Inflammatory macrophage treated with lipopolysaccharide for 4 hours (primary cell): ENCODE results near the gene NECAB2.

ENCODE experiments used
- DNase-seq: peaks from one replicate; pipeline ENCODE4 v3.0.0-alpha.2; 2020

Gene NECAB2

DNA sequence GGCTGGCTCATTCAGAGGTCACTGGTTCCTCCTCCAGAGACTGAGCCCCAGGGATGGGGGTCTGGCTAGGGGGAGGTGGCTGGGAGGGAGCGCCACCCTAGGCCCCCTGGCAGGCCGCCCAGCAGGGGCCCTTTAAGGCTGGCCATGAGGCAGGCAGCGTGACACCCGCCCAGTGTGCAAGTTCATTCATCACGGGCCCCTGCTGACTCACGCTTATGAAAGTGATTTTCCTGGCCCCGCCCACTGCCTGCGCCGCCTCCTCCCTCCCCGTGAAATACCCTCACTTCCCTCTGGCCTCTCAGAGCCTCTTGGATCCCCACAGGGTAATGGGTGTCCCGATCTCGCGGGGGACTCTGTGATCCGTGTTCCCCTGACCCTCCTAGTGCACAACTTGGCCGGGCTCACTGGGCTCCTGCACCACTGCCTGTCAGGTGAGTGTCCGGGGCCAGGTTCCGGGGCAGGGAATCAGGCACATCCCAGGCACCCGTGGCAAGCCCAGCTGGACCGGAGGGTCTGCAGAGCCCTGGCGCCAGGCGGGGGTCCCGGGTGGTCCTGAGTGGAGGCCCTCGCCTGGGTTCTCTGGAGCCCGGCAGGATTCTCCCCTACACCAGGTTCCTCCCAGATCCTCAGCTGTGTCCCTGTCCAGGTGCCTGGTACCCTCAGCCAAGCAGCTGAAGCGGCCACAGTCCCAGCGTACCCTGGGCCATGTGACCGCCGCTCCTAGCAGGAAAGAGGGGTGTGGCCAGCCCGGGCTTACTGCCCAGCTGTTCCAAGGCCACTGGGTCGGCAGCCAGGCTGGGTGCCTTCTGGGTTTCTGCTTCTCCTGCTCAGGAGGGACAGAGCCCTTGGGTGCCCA is 14.9 kb upstream of the NECAB2 start, which contains the start of gene OSGIN1:
Gene OSGIN1, plus strand, starts transcription at position 301 of the 856 bp plus-strand sequence. CDS start 4,432 bp downstream, outside the sequence.
- peak; percentile 97 for DNase-seq

DNA sequence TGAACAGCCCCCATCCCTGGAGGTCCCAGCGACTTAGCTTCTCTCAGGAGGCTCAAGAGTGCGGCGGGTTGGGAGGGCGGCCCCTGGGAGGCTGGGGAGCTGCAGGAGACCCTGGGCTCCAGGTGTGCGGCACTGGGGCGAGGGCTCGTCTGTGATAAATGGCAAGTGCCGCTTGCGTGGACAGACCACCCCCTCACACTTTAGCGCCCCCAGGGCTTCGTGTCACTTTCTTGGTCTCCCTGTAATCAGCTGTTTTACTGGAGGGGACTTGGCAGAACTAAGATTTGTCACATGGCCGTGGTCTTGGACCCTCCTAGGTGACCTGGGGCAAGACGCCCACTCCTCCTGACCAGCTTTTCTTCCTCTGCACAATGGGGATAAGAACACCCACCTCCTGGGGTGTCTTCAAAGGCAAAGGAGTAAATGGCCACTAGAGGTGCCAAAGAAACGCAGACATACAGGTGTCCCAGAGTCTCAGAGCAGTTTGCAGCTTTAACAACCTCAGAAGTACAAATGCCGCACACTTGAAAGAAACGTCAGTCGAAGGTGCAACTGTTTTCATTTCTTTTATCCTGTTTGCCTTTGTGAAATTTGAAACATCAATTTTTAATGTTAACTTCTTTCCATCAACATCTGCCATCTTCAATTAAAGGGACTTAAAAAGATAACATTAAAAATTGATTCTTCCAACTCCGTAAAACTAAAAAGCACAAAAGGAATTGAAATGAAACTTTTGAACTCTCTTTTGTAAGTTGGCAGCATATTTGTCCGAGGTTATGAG is 14.1 kb upstream of the NECAB2 start:
- peak; percentile 22 for DNase-seq

DNA sequence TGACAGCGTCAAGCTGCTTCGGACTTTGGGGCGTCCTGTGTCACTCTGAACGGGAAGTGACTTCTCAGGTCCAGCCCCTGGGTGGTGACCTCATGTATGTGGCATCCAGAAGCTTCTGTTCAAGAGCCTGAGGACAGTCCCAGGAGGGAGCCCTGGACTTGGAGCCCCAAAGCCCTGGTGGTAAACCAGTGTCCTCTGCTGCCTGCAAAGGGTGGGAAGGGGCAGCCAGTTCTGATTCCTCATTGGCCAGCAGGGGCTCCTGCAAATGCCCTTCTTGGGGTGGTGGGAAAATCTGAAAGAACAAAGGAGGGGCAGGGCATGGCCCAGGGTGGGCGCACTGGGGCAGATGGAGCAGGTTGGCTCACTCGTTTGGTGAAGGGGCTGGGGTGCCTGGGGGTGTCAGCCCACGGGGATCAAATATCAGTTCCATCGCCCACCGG is 13.4 kb upstream of the NECAB2 start:
- peak; percentile 72 for DNase-seq

DNA sequence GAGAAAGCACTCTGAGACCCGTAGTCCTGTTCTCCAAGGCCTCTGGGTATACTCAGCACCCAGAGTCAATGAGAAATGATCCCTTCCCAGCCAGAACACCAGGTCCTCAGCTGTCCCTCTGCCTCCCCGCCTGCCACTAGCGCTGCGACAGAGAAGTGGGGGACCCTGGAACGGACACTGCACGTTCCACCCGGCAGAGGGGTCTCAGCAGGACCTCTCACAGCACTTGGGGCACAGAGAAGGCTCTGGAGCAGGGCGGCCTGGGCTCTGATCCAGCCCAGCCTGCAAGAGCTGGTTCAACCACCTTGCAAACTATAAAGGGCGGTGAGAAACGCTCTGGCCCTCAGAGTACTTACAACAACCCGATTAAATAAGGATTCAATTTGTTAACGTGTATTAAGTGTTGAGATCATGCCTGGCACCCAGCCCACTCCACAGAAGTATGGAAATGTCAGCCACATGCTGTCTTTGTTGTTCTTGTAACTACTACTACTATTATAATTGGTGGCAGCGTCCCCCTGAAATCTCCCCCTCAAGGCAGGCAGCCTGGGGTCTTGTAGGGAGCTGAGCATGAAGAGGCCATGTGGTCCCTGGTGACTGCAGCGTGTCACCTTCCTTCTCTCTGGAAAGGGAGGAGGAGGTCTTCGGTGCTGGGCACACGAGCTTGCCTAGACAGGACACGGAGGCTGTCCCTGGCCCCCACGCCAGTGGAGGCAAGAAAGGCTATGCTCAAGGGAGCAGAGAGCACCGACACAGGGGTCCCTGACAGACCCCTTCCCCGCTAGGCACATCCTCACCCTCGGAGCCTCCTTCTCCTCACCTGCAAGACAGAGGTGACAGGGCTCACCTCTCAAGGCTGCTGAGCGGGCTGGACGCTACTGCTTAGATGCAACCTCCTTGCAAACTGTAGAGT is 12.6 kb upstream of the NECAB2 start:
- DNase-seq, result no peak

DNA sequence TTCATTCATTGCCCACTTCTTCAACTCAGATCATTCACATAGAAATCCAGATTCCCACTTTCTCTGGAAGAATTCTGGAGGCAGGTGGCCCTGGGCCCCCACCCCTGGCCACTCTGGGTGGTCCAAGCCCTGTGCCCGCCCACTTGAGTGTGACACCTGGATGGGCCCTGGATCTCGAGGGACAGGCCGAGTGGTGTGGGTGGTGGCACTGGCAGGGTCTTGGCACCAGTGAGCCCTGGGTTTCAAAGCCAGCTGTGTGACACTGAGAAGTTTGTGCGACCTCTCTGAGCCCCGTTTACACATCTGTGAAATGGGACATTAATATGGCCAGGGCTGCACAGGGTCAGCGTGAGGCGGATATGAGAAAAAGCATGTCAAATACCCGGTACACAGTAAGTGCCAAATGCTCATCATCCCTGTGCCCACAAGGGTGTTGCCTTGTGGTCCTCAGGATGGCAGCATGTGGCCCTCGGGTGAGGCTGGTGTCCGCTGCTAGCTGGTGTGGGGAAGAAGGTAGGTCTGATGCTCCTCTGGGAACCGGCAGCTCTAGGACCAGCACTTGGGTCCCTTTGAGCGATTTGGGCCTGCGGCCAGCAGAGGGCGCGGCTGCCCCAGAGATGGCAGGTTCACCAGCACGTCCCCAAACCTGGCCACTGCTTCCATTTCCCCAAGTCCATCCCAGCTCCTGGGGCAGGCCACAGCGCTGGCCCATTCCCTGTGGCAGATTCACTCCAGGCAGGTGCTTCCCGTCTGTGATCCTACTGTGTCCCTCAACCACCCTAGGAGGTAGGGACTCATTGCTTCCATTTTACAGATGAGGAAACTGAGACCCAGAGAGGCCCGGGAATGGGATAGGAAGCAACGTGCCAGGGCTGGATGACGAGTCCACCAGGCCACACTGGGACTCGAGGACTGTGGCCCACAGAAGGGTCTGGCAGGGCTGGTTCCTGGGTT is 11.4 kb upstream of the NECAB2 start:
- DNase-seq, result peak; percentile 79

DNA sequence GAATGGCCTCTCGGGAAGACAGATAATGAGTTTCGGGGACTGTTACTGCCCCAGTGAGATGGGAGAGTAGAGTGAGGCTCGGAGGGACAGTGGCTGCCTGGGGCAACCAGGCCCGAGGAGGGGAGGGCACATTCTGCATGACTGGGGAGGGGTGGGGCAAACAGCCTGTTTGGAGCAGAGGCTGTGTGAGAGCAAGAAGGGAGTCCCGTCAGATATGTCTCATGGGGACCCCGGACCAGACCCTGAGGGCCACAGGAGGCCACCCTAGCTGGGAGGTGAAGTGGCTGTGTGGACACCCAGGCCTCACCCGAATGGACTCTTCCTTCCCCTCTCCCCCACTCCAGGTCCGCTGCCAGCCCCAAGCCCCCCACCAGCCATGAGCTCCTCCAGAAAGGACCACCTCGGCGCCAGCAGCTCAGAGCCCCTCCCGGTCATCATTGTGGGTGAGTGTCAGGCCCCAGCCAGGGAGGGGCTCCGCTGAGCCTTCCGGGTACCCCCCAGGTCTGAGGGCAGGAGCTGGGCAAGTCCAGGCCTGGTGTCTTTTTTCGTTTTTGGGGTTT is 10.7 kb upstream of the NECAB2 start:
- DNase-seq, result no peak

DNA sequence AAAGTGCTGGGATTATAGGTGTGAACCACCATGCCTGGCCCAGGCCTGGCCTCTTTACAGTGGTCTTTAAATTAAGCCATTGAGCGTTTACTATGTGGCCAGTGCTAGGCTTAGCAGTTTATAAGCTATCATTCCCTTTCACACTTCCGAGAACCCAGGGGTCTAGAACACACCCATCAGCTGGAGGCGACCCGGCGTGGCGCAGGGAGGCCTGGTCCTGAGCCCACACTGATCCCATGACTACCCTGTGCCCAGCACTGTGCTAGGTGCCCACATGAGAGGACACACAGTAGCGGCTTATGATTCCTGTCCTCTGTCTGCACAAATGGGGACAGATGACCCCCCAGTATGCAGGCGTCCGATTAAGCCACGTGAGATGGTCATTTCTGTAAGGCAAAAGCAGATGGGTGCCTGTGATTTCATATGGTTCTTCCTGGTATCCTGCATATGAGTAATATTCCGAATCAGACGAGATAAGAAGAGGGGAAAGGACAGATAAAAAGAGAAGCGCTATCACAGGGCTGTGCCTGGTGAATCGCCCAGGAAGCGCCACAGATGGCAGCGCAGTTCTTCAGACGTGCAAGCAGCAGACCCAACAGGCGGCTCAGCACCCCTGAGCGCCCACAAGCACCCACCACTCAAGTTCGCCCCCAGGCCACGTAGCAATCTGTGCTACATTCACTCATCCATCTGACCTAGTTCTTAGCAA is 9.8 kb upstream of the NECAB2 start:
- DNase-seq, result no peak

DNA sequence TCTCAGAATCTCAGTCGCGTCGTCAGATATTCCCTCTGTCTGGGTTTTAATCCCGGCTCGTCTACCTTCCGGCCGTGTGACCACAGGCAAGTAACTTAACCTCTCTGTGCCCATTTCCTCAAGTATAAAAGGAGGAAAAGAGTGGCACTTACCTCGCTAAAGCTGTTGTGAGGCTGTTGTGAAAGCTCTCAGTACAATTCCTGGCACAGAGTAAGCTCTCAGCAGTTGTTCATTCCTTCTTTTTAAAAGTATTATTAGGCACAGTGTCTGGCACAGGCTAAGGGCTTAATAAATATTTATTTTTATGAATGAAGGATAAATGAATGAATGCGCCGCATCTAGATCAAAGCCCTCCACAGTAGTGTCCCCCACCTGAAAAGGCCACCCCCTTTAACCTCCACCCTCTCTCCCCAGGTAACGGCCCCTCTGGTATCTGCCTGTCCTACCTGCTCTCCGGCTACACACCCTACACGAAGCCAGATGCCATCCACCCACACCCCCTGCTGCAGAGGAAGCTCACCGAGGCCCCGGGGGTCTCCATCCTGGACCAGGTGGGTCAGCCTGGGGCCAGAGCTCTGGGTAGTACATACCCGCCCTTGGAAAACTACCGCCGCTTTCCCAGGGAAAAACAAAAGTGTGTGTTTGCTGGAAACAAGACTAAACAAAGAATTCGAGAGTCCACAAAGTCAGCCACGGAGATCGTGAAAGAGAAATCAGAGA is 9.0 kb upstream of the NECAB2 start:
- DNase-seq, result no peak

DNA sequence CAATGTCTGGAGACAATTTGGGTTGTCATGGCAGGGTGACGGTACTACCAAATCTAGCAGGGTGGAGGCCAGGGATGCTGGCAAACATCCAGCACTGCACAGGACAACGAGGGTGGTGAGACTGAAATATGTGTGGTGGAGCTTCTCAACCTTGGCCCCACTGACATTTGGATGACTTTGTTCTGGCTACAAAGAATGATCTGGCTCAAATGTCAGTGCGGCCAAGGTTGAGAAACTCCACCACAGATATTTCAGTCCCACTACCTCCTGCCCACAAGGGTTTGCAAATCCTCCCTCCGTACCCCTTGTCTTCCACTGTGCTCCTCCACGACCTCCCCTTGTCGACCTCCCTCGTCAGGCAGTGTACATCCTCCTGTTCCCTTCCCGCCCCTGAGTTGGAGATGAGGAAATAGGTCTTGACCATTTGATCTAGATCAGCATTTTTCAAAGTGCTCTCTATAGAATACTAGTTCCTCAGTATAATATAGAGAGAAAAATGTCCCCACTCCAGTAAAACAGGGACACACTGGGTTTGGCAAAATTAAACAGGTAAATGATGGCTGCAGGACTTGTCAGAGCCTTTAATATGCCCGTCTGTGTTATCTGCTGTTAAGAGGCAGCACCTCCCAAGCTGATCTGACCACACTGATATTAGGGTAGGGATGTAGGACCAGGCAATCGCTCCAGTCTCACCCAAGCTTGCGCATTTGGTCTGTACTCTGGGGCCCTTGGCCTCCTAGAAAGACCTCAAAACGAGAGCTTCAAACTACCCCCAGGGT is 8.2 kb upstream of the NECAB2 start:
- no peak for DNase-seq

DNA sequence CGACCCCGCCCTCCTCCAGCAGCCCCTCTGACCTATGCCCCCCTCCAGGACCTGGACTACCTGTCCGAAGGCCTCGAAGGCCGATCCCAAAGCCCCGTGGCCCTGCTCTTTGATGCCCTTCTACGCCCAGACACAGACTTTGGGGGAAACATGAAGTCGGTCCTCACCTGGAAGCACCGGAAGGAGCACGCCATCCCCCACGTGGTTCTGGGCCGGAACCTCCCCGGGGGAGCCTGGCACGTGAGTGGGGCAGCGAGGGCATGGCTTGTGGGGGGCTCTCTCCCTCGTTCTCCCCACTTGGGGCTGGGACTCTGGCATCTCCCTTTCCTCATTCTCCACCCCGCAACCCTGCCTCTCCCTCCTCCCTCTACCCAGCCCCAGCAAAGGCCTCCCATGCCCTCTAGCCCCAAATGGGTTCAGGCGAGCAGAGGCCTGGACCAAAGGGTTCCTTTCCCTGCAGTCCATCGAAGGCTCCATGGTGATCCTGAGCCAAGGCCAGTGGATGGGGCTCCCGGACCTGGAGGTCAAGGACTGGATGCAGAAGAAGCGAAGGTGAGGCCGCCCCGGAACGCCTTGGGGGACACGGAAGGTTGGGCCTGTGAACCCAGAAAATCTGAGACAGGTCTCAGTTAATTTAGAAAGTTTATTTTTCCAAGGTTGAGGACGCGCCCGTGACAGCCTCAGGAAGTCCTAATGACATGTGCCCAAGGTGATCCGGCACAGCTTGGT is 7.4 kb upstream of the NECAB2 start:
- no peak for DNase-seq

DNA sequence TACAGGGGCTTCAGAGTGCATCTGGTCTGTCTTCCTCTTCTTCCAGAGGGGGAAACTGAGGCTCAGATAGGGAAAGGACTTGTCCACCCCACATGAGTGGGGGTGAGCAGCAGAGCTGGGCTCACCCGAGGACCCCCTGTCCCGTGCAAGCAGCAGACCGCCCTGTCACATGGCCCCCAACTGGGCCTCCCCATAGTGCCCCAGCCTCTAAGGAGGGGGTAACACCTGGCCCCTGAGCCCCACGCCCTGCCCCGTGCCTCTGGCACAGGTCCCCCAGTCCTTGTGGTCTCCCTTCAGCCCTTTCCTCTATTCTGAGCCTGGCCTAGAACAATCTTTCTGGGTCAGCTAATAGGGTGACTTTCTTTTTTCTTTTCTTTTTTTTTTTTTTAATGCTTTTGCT is 6.5 kb upstream of the NECAB2 start:
- DNase-seq, result no peak

DNA sequence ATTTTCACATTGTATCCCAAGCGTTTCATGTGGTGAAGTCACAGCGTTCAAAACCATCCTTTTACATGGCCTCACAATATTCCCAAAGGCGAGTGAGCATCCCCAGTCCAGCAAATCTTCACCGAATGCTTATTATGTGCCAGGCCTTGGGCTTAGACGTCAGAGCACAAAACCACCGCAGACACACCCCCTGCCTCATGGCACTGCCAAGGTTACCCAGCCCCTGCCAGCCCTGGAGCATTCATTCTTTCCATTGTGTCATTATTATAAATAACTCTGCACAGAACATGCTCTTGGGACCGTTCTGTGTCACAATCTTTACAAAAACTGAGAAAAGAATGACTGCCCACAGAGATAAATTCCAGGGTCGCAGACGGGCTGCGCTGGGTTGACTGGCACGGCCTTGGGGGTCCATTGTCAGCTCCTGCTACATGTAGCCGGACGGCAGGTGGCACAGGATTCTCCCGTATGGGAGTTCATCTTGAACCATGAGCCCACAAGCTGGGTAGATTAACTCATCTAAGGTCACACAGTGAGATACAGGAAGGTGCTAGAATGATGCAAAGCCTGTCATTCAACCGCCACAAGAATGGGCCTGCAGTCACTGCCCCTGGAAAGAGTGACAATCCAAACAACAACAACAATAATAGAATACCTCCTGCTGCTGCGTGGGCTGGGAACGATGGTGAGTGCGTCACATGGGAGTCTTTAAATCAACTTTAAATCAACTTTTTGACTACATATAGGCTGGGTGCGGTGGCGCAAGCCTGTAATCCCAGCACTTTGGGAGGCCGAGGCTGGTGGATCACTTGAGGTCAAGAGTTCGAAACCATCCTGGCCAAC is 4.5 kb upstream of the NECAB2 start:
- no peak for DNase-seq

DNA sequence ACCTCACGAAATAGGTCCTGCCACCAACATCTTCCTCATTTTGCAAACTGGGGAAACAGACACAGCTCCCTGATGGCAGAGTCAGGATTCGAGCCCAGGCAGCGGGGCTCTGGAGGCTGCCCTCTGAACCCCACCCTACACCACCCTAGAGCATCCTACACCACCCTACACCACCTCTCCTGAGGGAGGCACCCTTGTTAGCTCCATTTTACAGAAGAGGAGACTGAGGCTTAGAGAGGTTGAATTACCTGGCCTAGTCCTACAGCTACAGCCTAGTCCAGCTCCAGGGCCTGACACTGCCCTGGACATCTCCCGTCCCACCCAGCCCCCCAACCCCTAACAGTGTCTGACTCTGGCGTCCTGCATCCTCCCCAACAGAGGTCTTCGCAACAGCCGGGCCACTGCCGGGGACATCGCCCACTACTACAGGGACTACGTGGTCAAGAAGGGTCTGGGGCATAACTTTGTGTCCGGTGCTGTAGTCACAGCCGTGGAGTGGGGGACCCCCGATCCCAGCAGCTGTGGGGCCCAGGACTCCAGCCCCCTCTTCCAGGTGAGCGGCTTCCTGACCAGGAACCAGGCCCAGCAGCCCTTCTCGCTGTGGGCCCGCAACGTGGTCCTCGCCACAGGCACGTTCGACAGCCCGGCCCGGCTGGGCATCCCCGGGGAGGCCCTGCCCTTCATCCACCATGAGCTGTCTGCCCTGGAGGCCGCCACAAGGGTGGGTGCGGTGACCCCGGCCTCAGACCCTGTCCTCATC is 3.2 kb upstream of the NECAB2 start:
- no peak for DNase-seq

DNA sequence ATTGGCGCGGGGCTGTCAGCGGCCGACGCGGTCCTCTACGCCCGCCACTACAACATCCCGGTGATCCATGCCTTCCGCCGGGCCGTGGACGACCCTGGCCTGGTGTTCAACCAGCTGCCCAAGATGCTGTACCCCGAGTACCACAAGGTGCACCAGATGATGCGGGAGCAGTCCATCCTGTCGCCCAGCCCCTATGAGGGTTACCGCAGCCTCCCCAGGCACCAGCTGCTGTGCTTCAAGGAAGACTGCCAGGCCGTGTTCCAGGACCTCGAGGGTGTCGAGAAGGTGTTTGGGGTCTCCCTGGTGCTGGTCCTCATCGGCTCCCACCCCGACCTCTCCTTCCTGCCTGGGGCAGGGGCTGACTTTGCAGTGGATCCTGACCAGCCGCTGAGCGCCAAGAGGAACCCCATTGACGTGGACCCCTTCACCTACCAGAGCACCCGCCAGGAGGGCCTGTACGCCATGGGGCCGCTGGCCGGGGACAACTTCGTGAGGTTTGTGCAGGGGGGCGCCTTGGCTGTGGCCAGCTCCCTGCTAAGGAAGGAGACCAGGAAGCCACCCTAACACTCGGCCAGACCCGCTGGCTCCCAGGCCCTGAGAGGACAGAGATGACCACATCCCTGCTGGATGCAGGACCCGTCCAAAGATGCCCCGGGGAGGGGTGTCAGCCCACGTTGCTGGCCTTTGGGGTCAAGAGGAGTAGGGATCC is 2.4 kb upstream of the NECAB2 start:
- DNase-seq, result no peak

DNA sequence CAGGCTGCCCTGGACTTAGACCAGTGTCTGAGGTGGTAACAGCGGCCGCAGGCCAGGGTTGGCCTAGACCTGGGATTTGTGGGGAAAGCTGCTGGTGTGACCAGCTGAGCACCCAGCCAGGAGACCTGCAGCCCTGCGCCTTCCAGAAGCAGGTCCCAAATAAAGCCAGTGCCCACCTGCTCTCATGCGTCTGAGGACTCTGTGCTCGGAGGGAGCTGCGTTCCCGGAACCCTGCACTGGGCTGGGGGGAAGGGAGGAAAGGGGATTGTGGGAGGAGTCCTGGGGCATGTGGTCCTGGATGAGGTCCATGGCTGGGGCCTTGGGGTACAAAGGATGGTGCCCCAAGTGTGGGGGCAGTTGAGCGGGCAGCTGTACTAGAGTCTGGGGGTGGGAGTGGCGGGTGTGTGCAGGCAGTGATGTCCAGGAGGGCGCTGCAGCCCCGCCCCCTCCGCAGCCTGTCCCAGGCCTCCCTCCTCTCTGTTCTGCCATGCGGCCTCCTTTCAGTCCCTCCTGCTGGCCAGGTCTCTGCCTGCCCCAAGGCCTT is 1.8 kb upstream of the NECAB2 start:
- DNase-seq, result no peak

DNA sequence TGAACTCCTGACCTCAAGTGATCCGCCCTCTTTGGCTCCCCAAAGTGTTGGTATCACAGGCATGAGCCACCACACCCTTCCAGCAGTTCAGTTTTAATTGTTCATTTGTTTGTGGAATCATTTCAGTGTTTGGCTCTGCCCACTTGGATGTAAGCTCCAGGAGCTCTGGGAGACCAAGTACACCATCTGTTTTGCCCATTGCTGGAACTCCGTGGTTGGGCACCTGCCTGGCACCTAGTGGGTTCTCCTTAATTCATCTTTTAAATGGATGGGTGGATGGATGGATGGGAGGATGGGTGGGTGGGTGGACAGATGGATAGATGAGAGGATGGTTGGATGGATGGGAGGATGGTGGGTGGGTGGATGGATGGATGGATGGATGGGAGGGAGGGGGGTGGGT is 953 bp upstream of the NECAB2 start:
- DNase-seq, result no peak
